AG04450 (cell line): ENCODE results near the gene GPS2. TPM values are rescaled to one million over a fixed set of nuclear protein-coding genes. Genes with fewer than 3 reads are reported as not detected.

ENCODE experiments used
- CTCF ChIA-PET: fragments of 300-600, 350-600 bp; formaldehyde crosslinking; extraction: SDS; loops from one replicate; lab custom pipeline; 2022; ENCODE audit warnings: antibody characterized with exemption, inconsistent platforms; lab: Charles Lee
- POLR2A ChIA-PET: fragments of 350-600 bp; formaldehyde crosslinking; extraction: SDS; loops from one replicate; lab custom pipeline; 2021; ENCODE audit warnings: antibody characterized with exemption, inconsistent platforms; lab: Yijun Ruan, JAX
- DNase-seq: peaks from one replicate; pipeline ENCODE4 v3.0.0-alpha.2; 2011; ENCODE audit warnings: low read depth, low spot score
- H3K27ac ChIP-seq: one replicate; pipeline ENCODE4 v1.5.1; 2012; ENCODE audit warnings: low read depth, low read length, control low read depth
- H3K27me3 ChIP-seq: one replicate; pipeline ENCODE4 v1.6.0; 2012; ENCODE audit warnings: low read length; ENCODE audit not compliant: control insufficient read depth, insufficient read depth
- H3K4me3 ChIP-seq: 2 replicates; pipeline ENCODE4 v1.5.1; 2011; ENCODE audit warnings: mild to moderate bottlenecking, low read depth, low read length, control low read depth
- H3K9me3 ChIP-seq: 2 replicates; pipeline ENCODE4 v1.5.1; 2012; ENCODE audit warnings: low read length; ENCODE audit not compliant: control insufficient read depth, insufficient read depth
- CTCF ChIP-seq: IDR thresholded peaks from 2 replicates; pipeline ENCODE4 v1.5.1; 2011; ENCODE audit warnings: low read depth, low read length, control low read depth, inconsistent platforms
- polyA plus RNA-seq: library from polyadenylated mRNA; depleted of rRNA; stranded (reverse); fragments of >200 nt; gene quantifications from 2 replicates; pipeline ENCODE4 v1.2.3, GENCODE V29; 2011

Gene GPS2
- polyA plus RNA-seq, 1 experiment: 22.2 TPM

GRCh38 chr17:7294614-7295153 lies 20.5 kb downstream of the GPS2 start, which contains the start of gene YBX2:
Gene YBX2, minus strand, starts transcription at chr17:7294639. Its CDS starts 139 bp downstream, at chr17:7294500.
- Histone ChIP-seq H3K27me3 (peaks cover 41% of the 10 kb centered on the region), H3K4me3 (peak within 1 kb of the TSS; percentile 7; the same call in 1 of the 2 replicates), H3K9me3 (peaks cover 4% of the 10 kb centered on the region; the same call in 1 of the 2 replicates), H3K27ac (no peak within 1 kb of the TSS)
- TF ChIP-seq CTCF: no peak
- DNase-seq: no peak
- ChIA-PET CTCF (no interaction called here), POLR2A (no interaction called here)

- Histone ChIP-seq H3K9me3 (peaks cover 4% of the 10 kb centered on the region; the same call in 1 of the 2 replicates), H3K27me3 (peaks cover 47% of the 10 kb centered on the region), H3K4me3 (no peak overlapping the region; the same call in 1 of the 2 replicates), H3K27ac (no peak overlapping the region)
- ChIA-PET CTCF (no interaction called here), POLR2A (no interaction called here)
- TF ChIP-seq CTCF: no peak
- DNase-seq: no peak
Measured at GRCh38 chr17:7293816-7294613, 21.1 kb downstream of the GPS2 start.

GRCh38 chr17:7293159-7293558 lies 22.0 kb downstream of the GPS2 start:
- TF ChIP-seq CTCF: no peak
- CTCF ChIA-PET: interaction anchor here (0.7 kb wide), 1 partner anchor 11 kb away, joined by 3 read pairs; no protein-coding TSS in a partner anchor
- Histone ChIP-seq H3K9me3 (peaks cover 4% of the 10 kb centered on the region; the same call in 1 of the 2 replicates), H3K27me3 (peaks cover 53% of the 10 kb centered on the region), H3K4me3 (no peak overlapping the region), H3K27ac (no peak overlapping the region)
- POLR2A ChIA-PET: no interaction called here
- no peak for DNase-seq

- Histone ChIP-seq H3K4me3 (no peak overlapping the region), H3K27me3 (peaks cover 57% of the 10 kb centered on the region), H3K9me3 (peaks cover 4% of the 10 kb centered on the region; the same call in 1 of the 2 replicates), H3K27ac (no peak overlapping the region)
- TF ChIP-seq CTCF: no peak
- no peak for DNase-seq
- CTCF ChIA-PET: interaction anchor here (0.6 to 0.7 kb wide), 2 partner anchors 10 to 61 kb away, joined by 3 to 6 read pairs; no protein-coding TSS in a partner anchor
- POLR2A ChIA-PET: interaction anchor here (0.5 kb wide), 1 partner anchor 358 kb away, joined by 3 read pairs; the partner anchor contains the start of gene ATP1B2
Measured at GRCh38 chr17:7292729-7293128, 22.4 kb downstream of the GPS2 start.
